ENCODE measurements around the gene PMEPA1. TPM values are rescaled to one million over a fixed set of nuclear protein-coding genes. Genes with fewer than 3 reads are reported as not detected.

PMEPA1 gene
- total and polyA plus RNA-seq, 10 donors = 4.8 to 15.7 (median 9.2) TPM

- 89 to 93% (median 90%) methylated on average over 11 to 15 of the region's 15 CpGs for WGBS, 5 donors
These were observed 53.5 kb downstream of the PMEPA1 start for GRCh38 chr20:57656252-57656820.

GRCh38 chr20:57655809-57656155, 54.0 kb downstream of the PMEPA1 start:
- H3K36me3 ChIP-seq = peaks cover 0 to 58% (median 23%) of the 10 kb centered on the region in 6 donors
- H3K9me3 ChIP-seq = no peaks in the 10 kb centered on the region
- peaks cover 0 to 38% (median 19%) of the 10 kb centered on the region in 6 donors for H3K4me1 ChIP-seq
- TF ChIP-seq, protein P1, sequence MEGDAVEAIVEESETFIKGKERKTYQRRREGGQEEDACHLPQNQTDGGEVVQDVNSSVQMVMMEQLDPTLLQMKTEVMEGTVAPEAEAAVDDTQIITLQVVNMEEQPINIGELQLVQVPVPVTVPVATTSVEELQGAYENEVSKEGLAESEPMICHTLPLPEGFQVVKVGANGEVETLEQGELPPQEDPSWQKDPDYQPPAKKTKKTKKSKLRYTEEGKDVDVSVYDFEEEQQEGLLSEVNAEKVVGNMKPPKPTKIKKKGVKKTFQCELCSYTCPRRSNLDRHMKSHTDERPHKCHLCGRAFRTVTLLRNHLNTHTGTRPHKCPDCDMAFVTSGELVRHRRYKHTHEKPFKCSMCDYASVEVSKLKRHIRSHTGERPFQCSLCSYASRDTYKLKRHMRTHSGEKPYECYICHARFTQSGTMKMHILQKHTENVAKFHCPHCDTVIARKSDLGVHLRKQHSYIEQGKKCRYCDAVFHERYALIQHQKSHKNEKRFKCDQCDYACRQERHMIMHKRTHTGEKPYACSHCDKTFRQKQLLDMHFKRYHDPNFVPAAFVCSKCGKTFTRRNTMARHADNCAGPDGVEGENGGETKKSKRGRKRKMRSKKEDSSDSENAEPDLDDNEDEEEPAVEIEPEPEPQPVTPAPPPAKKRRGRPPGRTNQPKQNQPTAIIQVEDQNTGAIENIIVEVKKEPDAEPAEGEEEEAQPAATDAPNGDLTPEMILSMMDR (IDR thresholded peaks at IDR 0.05 in 8 of 11, conservative IDR thresholded peaks at IDR 0.05 in 3 of 11) = no peak
- TF ChIP-seq POLR2A (IDR thresholded peaks at IDR 0.05) (no peak), POLR2AphosphoS5 (IDR thresholded peaks at IDR 0.05) (no peak)
- peak; percentile 48 for DNase-seq
- no peak overlapping the region for H3K4me3 ChIP-seq
- H3K27me3 ChIP-seq (replicated peaks in 1 of 7) = no peaks in the 10 kb centered on the region
- intact Hi-C loops (cut with DNase I; ENCODE audit: low total_unique reads) = loop anchor here (10.0 kb wide), 2 partner anchors 51 to 429 kb away; no protein-coding TSS in a partner anchor
- no peak overlapping the region for H3K27ac ChIP-seq
- WGBS, 5 donors = 90 to 93% (median 91%) methylated on average over 11 of the region's 11 CpGs

More at GRCh38 chr20:57656252-57656820, 53.5 kb downstream of the PMEPA1 start:
- peak; percentile 74 for DNase-seq
- H3K27ac ChIP-seq = no peak overlapping the region
- H3K27me3 ChIP-seq (replicated peaks in 1 of 7) = no peaks in the 10 kb centered on the region
- H3K36me3 ChIP-seq = peaks cover 0 to 54% (median 23%) of the 10 kb centered on the region in 6 donors
- intact Hi-C loops (cut with DNase I; ENCODE audit: low total_unique reads) = loop anchor here (10.0 kb wide), 2 partner anchors 52 to 428 kb away; no protein-coding TSS in a partner anchor
- peaks cover 0 to 44% (median 21%) of the 10 kb centered on the region in 6 donors for H3K4me1 ChIP-seq
- TF ChIP-seq, protein P1 (IDR thresholded peaks at IDR 0.05 in 8 of 11, conservative IDR thresholded peaks at IDR 0.05 in 3 of 11) = no peak
- no peak for TF ChIP-seq POLR2A (IDR thresholded peaks at IDR 0.05)
- no peaks in the 10 kb centered on the region for H3K9me3 ChIP-seq
- no peak overlapping the region for H3K4me3 ChIP-seq

- Histone ChIP-seq H3K4me1 (peaks cover 0 to 38% (median 19%) of the 10 kb centered on the region in 6 donors), H3K27me3 (replicated peaks in 1 of 7) (no peaks in the 10 kb centered on the region), H3K36me3 (peaks cover 0 to 64% (median 24%) of the 10 kb centered on the region in 6 donors), H3K4me3 (no peak overlapping the region), H3K27ac (no peak overlapping the region), H3K9me3 (no peaks in the 10 kb centered on the region)
- intact Hi-C loops (cut with DNase I; ENCODE audit: low total_unique reads) = loop anchor here (5.0 to 10.0 kb wide), 3 partner anchors 50 to 522 kb away; no protein-coding TSS in a partner anchor
- 87 to 93% (median 89%) methylated on average over 21 to 22 of the region's 22 CpGs for WGBS, 5 donors
- peak; percentile 70 for DNase-seq
- TF ChIP-seq POLR2A (IDR thresholded peaks at IDR 0.05) (no peak), POLR2AphosphoS5 (IDR thresholded peaks at IDR 0.05) (no peak)
- TF ChIP-seq, protein P1 (IDR thresholded peaks at IDR 0.05 in 8 of 11, conservative IDR thresholded peaks at IDR 0.05 in 3 of 11) = no peak
These were observed 54.6 kb downstream of the PMEPA1 start for GRCh38 chr20:57654998-57655808.
